NCI-H69 (cell line): ENCODE data around the gene CHTF8.

ENCODE experiments used
- DNase-seq: peaks from one replicate; lab custom pipeline; 2025; lab: John Stamatoyannopoulos, UW

CHTF8 gene

GRCh38 chr16:69112285-69113129 lies 19.9 kb downstream of the CHTF8 start:
- DNase-seq, result peak; percentile 39

GRCh38 chr16:69111876-69112230 lies 20.5 kb downstream of the CHTF8 start:
- DNase-seq, result no peak

- no peak for DNase-seq
Observed at GRCh38 chr16:69111216-69111875, 21.0 kb downstream of the CHTF8 start.

- DNase-seq, result no peak
Observed at GRCh38 chr16:69110406-69110805, 22.0 kb downstream of the CHTF8 start.

- DNase-seq, result no peak
Observed at GRCh38 chr16:69109486-69110270, 22.7 kb downstream of the CHTF8 start.

GRCh38 chr16:69108905-69109252 lies 23.5 kb downstream of the CHTF8 start:
- DNase-seq, result no peak

- DNase-seq, result peak; percentile 25
Observed at GRCh38 chr16:69108064-69108904, 24.1 kb downstream of the CHTF8 start.

- DNase-seq, result peak; percentile 47
Observed at GRCh38 chr16:69107316-69107962, 24.9 kb downstream of the CHTF8 start.

- peak; percentile 52 for DNase-seq
Observed at GRCh38 chr16:69106491-69107315, 25.7 kb downstream of the CHTF8 start.

- DNase-seq, result peak; percentile 72
Observed at GRCh38 chr16:69105501-69106361, 26.7 kb downstream of the CHTF8 start, which contains the start of gene HAS3. TSS of gene HAS3 (plus strand) at chr16:69105653. CDS start at chr16:69109396, 3,743 bp downstream.

- peak; percentile 69 for DNase-seq
Observed at GRCh38 chr16:69100071-69100691, 32.2 kb downstream of the CHTF8 start.

- DNase-seq, result no peak
Observed at GRCh38 chr16:69095193-69095592, 37.2 kb downstream of the CHTF8 start.

- DNase-seq, result no peak
Observed at GRCh38 chr16:69094501-69094900, 37.9 kb downstream of the CHTF8 start.

- DNase-seq, result peak; percentile 75
Observed at GRCh38 chr16:69093974-69094373, 38.4 kb downstream of the CHTF8 start.

- DNase-seq, result peak; percentile 5
Observed at GRCh38 chr16:69089091-69089910, 43.1 kb downstream of the CHTF8 start.

- DNase-seq, result no peak
Observed at GRCh38 chr16:69088684-69089083, 43.7 kb downstream of the CHTF8 start.

GRCh38 chr16:69087161-69087581 lies 45.2 kb downstream of the CHTF8 start:
- no peak for DNase-seq
